Myocyte (in vitro differentiated cells): ENCODE results near the gene SCG5. TPM values are rescaled to one million over a fixed set of nuclear protein-coding genes. Genes with fewer than 3 reads are reported as not detected.

Experiments used
- total RNA-seq: library from RNA; depleted of rRNA; stranded (reverse); fragments of >200 nt; gene quantifications from 2 replicates; pipeline ENCODE4 v1.2.3, GENCODE V29; 2014

Gene SCG5
- total RNA-seq, 1 donor from 2014 or later, result 2.3 TPM

Other genes starting within 250 kb of the SCG5 start
- not detected in 2 replicates for gene GOLGA8K, start 238.4 kb upstream of the SCG5 start, total RNA-seq
- 0.45 and 0.52 TPM in 2 replicates for gene GOLGA8O, start 186.1 kb upstream of the SCG5 start, total RNA-seq
- 6.2 and 47.5 TPM in 2 replicates for gene GOLGA8N, start 48.3 kb upstream of the SCG5 start, total RNA-seq
- gene ARHGAP11A, start 26.2 kb upstream of the SCG5 start, total RNA-seq, result 2.2 and 4.5 TPM in 2 replicates
- 63.1 and 82.8 TPM in 2 replicates for gene GREM1, start 76.3 kb downstream of the SCG5 start, total RNA-seq